Left colon (tissue), 2 donors: ENCODE results near the gene BICD2. TPM values are rescaled to one million over a fixed set of nuclear protein-coding genes. Genes with fewer than 3 reads are reported as not detected.

Experiments used
- ATAC-seq: fragments of 200-7000 bp; cut with Tn5 transposase; one replicate; pipeline ENCODE4 v1.9.1; 2020; ENCODE audit warnings: mild to moderate bottlenecking, moderate library complexity
- DNase-seq, 2 donors: peaks; one replicate each; pipeline ENCODE4 v3.0.0-alpha.2; 2020
- intact Hi-C, 2 donors: fragments of 100-400 bp; cut with DNase I in 1 of 2; cut with micrococcal nuclease in 1 of 2; formaldehyde crosslinking; loops; one replicate each; pipeline versions ENCODE4 v1.11.2 to v1.14.0; 2022; cut with DNase I, micrococcal nuclease
- total RNA-seq, 2 donors: library from RNA; stranded (reverse); fragmentation: NEBNext Ultra II Directional; extraction: Animal tissue kit (Norgen Biotek cat#: 25700); gene quantifications; one replicate each; pipeline ENCODE4 v1.2.1, GENCODE V29; 2021
- donor health status: DM: no; HTN: no; CAD: no.
- donor health status: DM: yes; HTN: yes; CAD: no.

BICD2 gene
- total RNA-seq, 2 donors from 2014 or later, result 6.2 to 12.9 TPM

GRCh38 chr9:92663951-92664350 is 100.7 kb downstream of the BICD2 start:
- DNase-seq (no peak), ATAC-seq (no peak)

GRCh38 chr9:92663126-92663525 is 101.5 kb downstream of the BICD2 start:
- intact Hi-C loops, result no loop called here
- ATAC-seq, result no peak
- no peak for DNase-seq

More at GRCh38 chr9:92663951-92664350, 100.7 kb downstream of the BICD2 start:
- intact Hi-C loops, result no loop called here

DNA sequence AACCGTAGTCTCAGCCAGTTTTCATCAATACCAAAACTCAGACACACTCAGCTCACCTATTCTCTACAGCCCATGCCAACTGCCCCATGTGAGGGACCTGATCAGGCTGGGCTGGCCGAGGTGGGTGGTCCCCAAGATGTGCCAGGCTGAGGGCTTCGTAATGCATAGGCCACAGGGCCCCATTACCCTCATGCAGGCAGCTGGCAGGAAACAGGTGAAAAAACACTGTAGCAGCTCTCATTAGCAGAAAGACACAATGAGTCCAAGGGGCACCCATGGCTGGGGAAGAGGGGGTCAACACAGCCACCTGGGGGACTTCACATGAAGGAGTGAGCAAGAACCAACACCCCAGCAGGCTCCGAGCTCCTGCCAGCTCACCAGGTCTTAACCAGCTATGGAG is 102.9 kb downstream of the BICD2 start:
- no peak for ATAC-seq
- DNase-seq, result peak in 1 of 2 donors; percentile 6
- intact Hi-C loops, result no loop called here

Other genes with a start within 250 kb of the BICD2 start
- gene ECM2, start 228.8 kb downstream of the BICD2 start, total RNA-seq, result 1 to 10 TPM; 1.1 to 2.9 TPM
- gene IPPK, start 94.7 kb downstream of the BICD2 start, total RNA-seq, result 1 to 10 TPM; 7.1 to 9.5 TPM
- gene ZNF484, start 113.2 kb upstream of the BICD2 start, total RNA-seq, result 1 to 10 TPM; 5.1 to 6.0 TPM
- gene FGD3, start 182.7 kb upstream of the BICD2 start, total RNA-seq, result 1 to 10 TPM; 3.6 to 4.3 TPM